ENCODE results near the gene BNC2. TPM values are rescaled to one million over a fixed set of nuclear protein-coding genes. Genes with fewer than 3 reads are reported as not detected.
"Not testable (repeated sequence)": the region's sequence is repeated elsewhere in the genome, so short reads cannot be mapped to it uniquely, and the experiment has no call there.

BNC2 gene
- total RNA-seq, 4 donors from 2014 or later, result 90.2 to 130 (median 100.0) TPM

GRCh38 chr9:16542290-16542689 lies 328.2 kb downstream of the BNC2 start:
- Histone ChIP-seq H3K36me3 (no peaks in the 10 kb centered on the region), H3K27me3 (no peaks in the 10 kb centered on the region), H3K27ac (no peak overlapping the region), H3K4me1 (peaks cover 3 to 45% (median 4%) of the 10 kb centered on the region in 3 donors), H3K9me3 (no peaks in the 10 kb centered on the region), H3K4me3 (no peak overlapping the region)
- ATAC-seq, result no peak
- TF ChIP-seq POLR2A (IDR thresholded peaks at IDR 0.05) (no peak), POLR2AphosphoS5 (IDR thresholded peaks at IDR 0.05) (no peak), EP300 (IDR thresholded peaks at IDR 0.05) (no peak)
- 43 to 76% methylated on average over 1 of the region's 1 CpG for WGBS, 2 donors (ENCODE audit: low coverage in 1 of 2)

GRCh38 chr9:16540743-16541613 lies 329.5 kb downstream of the BNC2 start:
- Histone ChIP-seq H3K9me3 (no peaks in the 10 kb centered on the region), H3K4me3 (no peak overlapping the region), H3K4me1 (peaks cover 3 to 45% (median 4%) of the 10 kb centered on the region in 3 donors), H3K27ac (no peak overlapping the region), H3K36me3 (no peaks in the 10 kb centered on the region), H3K27me3 (no peaks in the 10 kb centered on the region)
- no peak for ATAC-seq
- TF ChIP-seq POLR2AphosphoS5 (IDR thresholded peaks at IDR 0.05) (no peak), EP300 (IDR thresholded peaks at IDR 0.05) (no peak), POLR2A (IDR thresholded peaks at IDR 0.05) (no peak), CTCF (IDR thresholded peaks at IDR 0.05) (no peak)
- 50 to 85% methylated on average over 2 to 6 of the region's 7 CpGs for WGBS, 2 donors (ENCODE audit: low coverage in 1 of 2)

- H3K27ac ChIP-seq, ATAC-seq, H3K27me3 ChIP-seq, H3K36me3 ChIP-seq, H3K9me3 ChIP-seq, H3K4me3 ChIP-seq: not testable (repeated sequence)
- H3K4me1 ChIP-seq, result peaks cover 3 to 33% (median 4%) of the 10 kb centered on the region in 3 donors
- no CpG with 5 or more reads among the region's 1 CpG for WGBS, 2 donors (ENCODE audit: low coverage in 1 of 2)
Measured at GRCh38 chr9:16539626-16540025, 330.8 kb downstream of the BNC2 start.

GRCh38 chr9:16535555-16535954 lies 334.9 kb downstream of the BNC2 start:
- 100% methylated on average over 1 of the region's 1 CpG for WGBS, 2 donors (ENCODE audit: low coverage in 1 of 2)
- no peak for ATAC-seq
- no peaks in the 10 kb centered on the region for H3K27me3 ChIP-seq
- TF ChIP-seq POLR2A (IDR thresholded peaks at IDR 0.05), result no peak
- TF ChIP-seq CTCF (IDR thresholded peaks at IDR 0.05), result no peak
- no peak for TF ChIP-seq POLR2AphosphoS5 (IDR thresholded peaks at IDR 0.05)
- TF ChIP-seq EP300 (IDR thresholded peaks at IDR 0.05), result no peak
- no peaks in the 10 kb centered on the region for H3K9me3 ChIP-seq
- H3K36me3 ChIP-seq, result no peaks in the 10 kb centered on the region
- no peak overlapping the region for H3K27ac ChIP-seq
- no peak overlapping the region for H3K4me3 ChIP-seq
- peaks cover 0 to 16% (median 0%) of the 10 kb centered on the region in 3 donors for H3K4me1 ChIP-seq

GRCh38 chr9:16532681-16533450 lies 337.6 kb downstream of the BNC2 start:
- H3K9me3 ChIP-seq, result no peaks in the 10 kb centered on the region
- no peaks in the 10 kb centered on the region for H3K36me3 ChIP-seq
- H3K4me1 ChIP-seq, result peaks cover 0 to 19% (median 0%) of the 10 kb centered on the region in 3 donors
- no peak overlapping the region for H3K27ac ChIP-seq
- 54 to 85% methylated on average over 2 of the region's 2 CpGs for WGBS, 2 donors (ENCODE audit: low coverage in 1 of 2)
- no peaks in the 10 kb centered on the region for H3K27me3 ChIP-seq
- no peak overlapping the region for H3K4me3 ChIP-seq
- TF ChIP-seq EP300 (IDR thresholded peaks at IDR 0.05) (no peak), CTCF (IDR thresholded peaks at IDR 0.05) (no peak), POLR2A (IDR thresholded peaks at IDR 0.05) (no peak), POLR2AphosphoS5 (IDR thresholded peaks at IDR 0.05) (no peak)
- no peak for ATAC-seq
